ENCODE results near the gene SLC1A2.

Gene SLC1A2

DNA sequence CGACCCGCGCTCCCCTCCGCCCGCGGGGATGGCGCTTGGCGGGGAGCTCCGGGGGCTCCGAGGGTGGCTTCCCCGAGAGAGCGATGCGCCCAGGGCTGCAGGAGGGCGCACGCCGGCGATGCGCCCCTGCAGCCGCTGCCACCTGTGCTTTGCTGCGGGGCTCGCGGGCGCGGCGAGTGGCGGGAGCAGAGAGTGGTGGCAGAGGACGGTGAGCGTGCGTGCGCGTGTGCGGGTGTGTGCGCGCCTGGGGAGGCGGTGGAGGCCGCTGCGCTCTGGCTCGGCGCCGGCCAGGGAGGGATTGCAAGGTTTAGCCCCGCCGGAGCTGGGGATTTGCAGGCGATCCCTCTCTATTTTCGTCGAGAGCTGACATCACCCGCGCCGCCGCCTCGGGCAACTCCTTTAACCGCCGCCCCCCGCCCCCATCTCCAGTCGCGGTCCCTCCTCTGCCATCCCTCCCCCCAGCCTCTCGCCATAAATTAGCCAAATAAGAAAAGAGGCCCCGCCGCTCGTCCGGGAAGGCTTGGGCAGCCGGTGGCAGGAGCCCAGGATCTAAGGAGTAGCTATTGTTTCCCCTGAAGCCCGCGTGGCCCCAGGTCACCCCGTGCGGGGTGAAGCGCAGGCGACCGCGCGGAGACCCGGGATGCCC lies at the start of gene SLC1A2:
Gene SLC1A2, minus strand, starts transcription at position 375 of the 646 bp plus-strand sequence. CDS start 592 bp downstream, outside the sequence.
- FAIRE-seq: no peak

DNA sequence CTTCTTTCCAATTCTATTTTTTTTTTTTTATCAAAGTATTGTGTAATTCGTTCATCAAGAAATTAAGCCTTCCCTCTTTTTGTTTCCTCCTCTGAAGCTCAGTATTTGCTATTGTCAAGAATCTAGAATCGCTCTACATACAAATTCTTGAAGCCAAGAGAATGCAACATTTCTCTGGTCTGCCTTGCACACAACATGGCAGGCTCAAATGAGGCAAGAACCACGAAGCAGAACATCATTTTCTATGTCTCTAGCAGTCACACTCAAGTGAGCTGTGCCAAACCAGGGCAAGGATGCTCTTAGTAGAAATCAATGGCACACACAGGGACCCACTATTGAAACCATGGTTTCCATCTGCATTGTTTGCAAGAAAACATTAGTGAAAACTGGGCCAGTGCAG lies 46.7 kb upstream of the SLC1A2 start:
- FAIRE-seq: no peak

DNA sequence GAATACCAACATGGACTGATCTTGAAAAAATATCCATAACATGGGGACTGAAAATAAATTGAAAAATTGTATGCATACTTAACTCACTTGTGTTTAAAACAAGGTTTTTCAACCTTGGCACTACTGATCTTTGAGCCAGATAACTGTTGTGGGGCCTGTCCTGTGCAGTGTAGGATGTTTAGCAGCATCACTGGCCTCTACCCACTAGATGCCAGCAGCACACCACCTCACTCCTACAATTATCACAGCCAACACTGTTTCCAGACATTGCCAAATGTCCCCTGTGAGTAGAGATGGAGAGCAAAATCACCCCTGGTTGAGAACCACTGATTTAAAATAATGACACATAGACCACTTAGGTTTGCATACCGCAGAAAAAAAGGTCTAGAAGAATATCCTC lies 45.0 kb upstream of the SLC1A2 start:
- no peak for FAIRE-seq

DNA sequence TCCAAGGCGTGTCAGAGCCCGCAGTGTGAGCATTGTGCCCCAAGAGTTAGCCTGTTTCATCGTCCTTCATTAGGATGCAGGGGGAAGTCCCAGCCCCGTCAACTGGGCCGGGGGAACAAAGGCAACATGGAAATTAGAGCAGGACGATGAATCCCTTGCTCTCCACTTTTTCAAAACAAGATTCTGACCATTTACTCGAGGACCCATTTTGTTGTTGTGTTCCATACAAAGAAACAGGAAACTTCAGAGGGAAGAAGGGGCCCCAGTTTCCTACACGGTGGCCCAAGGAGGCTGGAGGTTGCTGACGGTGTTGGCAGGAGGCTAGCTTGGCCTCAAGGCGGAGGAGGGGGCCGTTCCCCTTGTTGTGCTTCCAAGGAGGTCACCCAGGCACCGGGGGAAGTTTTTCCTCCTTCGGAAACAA lies 44.0 kb upstream of the SLC1A2 start:
- FAIRE-seq: no peak

DNA sequence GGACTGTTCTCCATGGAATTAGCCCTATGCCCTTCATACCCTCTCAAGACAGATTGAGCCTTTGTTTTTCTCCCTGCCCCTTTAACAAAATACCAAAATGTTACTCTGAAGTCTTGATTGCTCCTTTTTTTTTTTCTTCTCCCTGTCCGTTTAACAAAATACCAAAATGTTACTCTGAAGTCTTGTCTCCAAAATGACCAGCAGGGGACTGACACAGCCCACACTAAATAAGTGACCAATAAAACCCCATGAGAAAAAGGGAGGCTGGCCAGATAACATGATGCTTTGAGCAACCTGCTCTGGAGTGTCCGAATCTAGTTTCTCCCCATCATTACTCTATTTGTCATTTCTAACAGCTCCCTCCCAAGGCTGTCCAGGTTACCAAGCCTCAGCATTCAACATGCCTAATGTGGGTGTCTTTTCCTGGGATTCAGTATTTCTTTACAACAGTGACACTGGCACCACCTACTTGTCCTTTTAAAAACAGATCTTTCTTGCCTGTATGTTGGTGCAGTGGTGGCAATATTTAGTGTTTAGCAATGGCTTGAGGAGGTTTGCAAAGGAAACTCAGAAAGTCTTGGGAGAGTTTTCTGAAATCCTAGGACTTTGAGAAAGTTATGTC lies 42.7 kb upstream of the SLC1A2 start:
- no peak for FAIRE-seq

DNA sequence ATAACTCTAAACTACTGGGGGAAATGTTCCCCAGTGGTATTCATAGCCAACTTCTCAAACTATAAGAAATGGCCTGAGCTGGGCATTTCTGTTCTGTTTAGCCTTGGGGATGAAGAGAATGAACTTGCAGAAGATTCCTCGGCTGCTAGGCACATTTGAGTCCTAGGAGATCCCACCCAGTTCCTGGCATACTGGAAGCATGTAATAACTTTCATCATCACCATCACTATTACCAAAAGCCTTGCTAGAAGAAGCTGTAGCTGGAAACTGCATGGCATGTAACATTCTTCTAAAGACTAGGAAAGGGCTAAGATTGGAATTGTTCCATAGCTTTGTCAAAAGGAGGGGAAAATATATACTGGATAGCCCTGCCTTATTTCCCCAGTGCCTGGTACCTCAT lies 40.1 kb upstream of the SLC1A2 start:
- no peak for FAIRE-seq

DNA sequence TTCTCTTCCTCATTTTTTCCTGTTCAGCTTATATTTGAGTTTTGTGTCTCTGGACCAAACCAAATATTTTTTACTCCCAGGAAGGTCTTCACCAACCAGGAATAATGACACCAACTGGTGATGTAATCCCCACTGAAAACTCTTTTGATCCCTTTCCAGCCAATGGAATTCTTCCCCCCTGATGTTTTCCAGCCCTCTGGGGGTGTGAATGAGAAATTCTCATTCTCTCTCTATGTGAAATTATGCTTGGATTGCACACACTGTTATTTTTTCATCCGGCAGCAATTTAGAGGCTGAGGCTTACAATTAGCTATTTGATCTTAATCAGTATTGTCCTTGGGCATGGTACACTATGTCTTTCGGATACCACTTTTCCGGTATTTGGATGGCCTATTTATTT lies 39.5 kb upstream of the SLC1A2 start:
- FAIRE-seq: no peak

DNA sequence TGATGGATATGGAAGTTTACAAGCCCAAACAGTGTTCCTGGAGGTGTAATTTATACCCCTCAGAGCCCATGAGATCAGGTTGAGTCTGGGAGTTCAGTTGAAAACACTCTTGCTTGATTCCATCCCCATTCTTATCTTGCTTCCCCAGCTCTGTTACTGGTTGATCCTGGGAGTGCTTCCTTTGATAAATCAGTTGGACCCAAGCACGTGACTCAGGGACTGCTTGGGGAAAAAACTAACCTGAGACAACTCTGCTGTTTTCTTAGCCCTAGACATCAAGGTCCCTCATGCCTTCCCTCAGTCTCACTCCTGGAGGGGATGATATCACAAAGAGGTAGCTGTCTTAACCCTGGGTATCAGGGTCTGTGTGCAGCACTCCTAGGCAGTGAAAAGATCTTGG lies 35.0 kb upstream of the SLC1A2 start:
- no peak for FAIRE-seq

DNA sequence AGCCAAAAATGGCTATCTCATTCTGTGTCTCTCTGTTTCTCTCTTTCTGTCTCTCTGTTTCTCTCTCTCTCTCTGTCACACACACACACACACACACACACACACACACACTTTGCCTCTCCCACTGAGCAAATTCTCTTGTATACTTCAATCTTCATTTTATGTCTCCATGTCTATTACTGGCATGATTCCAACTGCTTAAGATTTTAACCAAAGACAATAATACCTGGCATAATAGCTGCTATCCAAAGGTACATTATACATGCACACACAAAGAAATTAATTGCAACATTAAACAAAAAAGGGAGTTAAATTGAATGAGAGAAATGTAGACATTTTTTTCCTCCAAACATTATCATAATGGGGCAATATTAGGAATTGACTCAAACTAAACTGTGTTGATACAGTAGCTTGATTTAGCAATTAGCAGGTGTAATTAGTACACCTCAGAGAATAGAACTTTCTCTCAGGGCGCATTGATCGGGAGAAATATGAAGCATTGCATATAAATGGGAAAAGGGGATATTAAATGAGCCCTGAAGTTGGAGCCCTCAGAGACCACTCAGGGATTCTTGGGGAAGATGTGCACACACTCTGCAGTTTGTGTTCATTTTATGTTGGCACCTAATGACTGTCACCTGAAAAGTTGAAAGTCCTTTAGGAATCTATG lies 17.4 kb upstream of the SLC1A2 start:
- FAIRE-seq: no peak

DNA sequence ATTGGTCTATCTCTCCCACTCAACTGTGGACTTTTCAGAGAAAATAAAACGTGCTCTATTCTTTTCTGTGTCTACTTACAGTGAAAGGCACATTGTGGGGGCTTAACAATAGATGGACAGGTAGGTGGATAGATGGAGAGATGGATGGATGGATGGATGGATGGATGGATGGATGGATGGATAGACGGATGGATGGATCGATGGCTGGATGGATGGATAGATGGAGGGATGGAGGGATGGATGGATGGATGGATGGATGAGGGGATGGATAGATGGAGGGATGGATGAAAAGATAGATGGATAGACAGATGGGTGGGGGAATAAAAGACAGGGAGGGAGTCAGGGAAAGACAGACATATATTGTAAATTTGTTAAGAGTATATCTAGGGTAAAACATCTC lies 14.2 kb upstream of the SLC1A2 start:
- no peak for FAIRE-seq

DNA sequence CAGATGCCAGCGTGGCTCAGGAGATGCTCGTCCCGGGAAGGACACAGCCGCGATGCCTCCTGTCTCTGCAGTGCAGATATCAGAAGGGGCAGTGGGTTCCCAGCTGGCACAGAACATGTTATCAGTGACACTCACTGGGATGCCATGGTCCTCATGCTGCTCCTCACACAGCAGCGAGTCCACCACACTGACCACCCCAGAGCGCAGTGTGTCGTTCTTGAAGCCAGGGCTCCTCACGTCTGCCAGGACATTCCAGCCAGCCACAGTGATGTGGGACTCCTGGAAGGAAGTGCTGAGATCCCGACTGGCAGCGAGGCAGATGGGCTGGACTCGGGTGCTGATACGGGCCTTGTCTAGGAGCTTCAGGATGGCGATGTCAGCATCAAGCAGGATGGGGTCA lies 13.1 kb upstream of the SLC1A2 start:
- no peak for FAIRE-seq

DNA sequence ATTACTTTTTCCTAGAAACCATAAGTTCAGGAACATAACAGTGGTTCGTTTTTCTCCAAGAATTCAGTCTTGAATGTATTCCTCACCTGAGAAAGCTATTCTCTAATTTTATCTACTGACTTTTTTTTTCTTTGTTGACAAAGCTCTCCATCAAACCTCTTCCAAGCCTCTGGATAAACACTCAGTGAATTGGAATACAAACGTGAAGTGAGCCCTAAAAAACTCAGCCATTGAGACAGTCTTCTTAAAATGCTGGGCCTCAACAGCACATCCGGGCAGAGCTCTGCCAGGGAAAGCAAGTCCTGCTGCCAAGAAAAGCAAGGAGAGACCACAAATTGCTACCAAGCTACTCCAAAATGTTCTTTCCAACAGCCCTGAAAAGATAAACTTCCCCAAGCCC lies 7.7 kb upstream of the SLC1A2 start:
- FAIRE-seq: no peak

DNA sequence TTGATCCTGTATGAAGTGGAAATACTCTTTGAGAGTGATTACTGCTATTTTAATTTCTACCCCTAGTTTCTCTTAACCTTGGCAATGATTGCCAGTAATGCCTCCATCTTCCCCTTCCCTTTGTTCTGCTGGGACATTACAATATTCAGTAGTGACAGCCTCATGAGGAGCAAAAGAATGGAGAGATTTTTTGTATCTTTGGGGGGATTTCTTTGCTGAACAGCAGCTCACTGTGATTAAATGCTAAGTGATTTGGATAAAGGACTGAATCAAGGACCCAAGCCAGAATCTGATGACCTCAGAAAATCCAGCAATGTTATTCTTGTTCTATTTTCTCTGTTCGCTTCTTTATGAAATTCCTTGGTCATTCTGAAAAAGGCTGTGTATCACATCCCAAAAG lies 7.0 kb upstream of the SLC1A2 start:
- FAIRE-seq: no peak

DNA sequence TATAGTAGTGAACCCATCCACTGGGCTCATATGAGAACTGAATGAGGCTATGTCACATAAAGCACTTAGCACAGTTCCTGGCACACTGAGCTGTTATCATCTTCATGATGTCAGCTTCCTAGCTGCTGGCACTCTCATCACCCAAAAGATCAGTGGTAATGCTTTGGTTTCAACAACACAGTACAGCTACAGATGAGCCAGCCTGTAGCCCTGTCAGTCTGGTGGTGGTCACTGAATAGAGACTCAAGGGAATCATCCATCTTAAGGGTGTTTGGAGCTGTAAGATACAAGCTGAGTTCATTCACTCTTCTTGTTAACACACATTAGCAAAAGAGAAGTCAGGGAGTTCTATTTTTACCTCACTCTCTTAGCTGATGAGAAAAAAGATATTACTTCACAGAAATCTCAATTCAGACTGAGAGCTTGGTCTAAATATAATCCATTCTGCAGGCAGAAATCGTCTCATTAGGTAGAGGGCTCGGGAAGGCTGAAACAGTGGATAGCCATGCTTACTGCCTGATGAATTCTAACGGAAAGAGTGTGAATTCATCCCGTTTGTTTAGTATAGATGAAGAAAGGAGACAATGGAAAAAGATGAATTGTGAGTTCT lies 6.3 kb upstream of the SLC1A2 start:
- no peak for FAIRE-seq

DNA sequence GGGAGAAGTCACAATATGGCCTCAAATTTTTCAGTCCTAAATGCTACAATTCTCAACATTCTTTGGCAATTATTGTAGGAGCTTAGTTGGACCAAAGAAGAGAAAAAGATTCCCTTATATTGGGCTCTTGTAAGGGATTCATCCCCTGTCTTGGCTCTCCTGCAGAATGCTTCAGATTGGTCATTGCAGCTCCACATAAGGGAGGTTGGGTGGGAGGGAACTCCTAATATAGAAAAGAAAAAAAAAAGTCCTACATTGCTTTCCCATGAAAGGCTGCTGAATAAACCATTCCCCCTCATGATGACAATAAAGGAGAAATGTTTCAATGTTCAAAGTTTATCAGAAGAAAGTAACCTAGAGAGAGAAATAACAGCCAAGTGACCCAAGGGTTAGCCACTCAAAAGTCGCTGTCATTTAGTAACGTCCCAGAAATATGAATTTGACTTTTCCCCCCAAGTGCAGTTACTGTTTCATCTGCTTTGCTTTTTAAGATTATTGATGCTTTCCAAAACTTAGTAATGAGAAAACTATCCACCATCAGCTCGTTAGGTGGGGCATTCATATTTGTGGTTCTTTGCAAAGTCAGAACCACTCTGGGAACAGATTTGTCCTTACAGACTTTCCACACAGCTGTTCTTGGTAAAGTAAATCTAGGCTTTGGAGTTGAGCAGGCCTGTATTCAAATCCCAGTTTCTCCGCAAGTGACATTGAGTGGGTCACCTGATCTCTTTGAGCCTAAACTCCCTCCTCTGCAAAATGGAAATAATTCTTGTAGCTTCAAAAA lies 5.0 kb upstream of the SLC1A2 start:
- no peak for FAIRE-seq

DNA sequence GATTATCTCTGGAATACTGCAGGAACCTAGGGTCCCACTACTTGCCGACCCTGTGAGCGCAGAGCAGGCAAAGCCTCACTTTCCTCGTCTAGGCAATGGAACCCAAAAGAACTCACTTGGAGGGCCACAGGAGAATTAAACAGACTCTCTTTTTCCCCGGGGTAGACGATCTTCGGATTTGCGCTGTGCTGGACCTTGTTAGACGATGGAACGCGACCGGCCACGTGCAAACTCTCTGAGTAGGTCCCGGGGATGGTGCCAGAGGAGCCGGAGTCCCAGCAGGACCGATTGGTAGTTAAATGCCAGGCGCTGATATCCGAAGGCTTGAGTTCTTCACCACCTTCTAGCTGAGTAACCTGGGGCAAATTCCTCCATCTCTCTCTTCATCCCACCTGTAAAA lies 1.0 kb upstream of the SLC1A2 start:
- FAIRE-seq: no peak

DNA sequence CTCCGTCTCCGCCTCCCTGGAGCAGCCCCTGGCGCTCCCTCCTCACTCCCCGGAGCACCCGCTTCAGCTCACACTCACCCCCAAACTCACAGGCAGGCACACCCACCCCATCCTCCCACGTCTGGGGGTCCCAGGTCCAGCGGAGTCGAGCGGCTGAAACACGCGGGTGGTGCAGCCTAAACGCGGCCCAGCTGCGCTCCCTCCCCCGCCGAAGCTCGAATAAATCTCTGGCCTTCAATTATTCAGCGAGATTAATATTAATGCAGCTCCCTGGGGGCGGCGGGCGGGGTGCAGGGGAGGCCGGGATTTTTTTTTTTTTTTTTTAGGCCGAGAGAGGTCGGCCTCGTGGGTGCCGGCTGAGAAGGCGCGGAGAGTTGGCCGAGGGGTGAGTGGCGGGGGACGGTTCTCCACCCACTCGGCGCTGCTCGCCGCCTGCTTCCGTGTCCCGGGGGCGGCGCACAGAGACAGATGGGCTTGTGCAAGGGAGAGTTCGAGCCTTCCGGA lies 524 bp upstream of the SLC1A2 start:
- no peak for FAIRE-seq

DNA sequence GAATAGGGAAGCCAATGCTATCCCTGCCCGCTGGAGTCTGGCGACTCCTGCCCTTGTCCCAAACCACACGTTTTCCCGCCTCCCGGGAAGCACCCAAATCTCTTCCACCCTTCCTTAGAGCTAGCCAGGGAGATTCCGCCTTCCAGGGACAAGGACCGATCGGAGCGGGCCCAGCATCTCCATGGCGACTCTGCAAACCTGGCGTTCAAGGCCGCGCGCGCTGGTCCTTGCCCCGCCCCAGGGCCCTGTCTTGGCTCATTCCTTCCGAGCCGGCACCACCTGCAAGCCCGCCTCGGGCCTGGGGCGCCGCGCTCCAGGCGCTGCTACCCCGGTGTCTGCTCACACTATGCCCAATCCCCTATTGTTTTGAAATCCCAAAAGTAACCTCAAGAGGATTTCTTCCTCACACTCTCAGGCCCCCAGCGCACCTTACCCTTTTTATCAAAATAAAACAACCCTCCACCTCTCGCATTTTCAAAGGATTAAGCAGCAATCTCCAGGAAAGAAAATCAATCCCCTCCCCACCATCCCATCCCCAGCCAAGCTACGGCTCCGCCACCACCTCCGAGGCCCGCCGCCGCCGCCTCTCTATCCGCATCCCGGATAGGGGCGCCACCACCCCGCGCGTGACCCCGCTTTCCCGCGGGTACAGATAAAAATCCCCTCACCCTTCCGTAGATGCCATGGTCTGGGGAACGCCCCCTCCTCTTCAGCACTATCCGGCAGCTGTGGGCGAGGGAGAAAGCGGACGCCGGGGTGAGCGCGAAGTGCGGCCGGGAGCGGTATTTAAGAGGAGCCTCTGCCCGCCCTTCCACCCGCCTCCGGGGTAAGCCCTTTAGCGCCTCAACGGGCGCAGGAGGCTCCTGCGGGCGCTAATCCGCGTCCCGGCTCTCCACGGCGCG lies 825 bp downstream of the SLC1A2 start:
- FAIRE-seq: no peak

DNA sequence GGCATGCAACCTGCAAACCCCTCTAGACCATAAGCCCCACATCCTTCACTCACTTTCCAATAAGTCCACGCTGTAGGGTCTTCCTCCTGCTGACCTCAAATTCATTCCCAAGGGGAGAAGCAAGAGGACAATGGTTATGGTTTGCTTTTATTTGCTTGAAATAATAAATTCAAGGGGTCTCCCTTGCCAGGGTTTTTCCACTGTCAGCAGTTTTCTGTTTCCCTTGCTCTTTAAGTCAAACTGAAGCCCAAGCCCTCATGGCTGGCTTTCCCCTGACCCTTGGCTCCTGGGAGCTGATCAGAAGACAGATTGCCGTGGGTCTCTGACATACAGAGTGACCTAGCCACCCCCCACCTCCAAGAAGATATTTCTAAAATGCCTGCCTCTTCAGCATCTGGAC lies 3.9 kb downstream of the SLC1A2 start:
- no peak for FAIRE-seq

DNA sequence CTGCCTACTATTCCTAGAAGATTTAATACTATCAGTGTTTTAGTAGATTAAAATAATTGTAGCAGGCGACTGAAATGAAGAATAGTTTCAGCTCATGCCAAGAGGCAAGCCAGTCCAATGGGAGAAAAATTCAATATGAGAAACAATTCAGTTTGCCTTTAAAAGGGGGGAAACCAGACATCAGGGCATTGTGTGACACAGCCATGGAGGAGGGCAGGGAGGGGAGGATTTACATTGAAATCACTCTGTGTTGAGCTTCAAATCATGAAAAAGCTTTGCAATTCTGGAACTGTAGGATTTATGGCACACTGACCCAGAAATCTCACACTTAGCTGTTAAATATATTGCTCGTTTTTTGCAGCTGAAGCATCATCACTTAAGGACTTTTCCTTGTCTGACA lies 4.6 kb downstream of the SLC1A2 start:
- no peak for FAIRE-seq

DNA sequence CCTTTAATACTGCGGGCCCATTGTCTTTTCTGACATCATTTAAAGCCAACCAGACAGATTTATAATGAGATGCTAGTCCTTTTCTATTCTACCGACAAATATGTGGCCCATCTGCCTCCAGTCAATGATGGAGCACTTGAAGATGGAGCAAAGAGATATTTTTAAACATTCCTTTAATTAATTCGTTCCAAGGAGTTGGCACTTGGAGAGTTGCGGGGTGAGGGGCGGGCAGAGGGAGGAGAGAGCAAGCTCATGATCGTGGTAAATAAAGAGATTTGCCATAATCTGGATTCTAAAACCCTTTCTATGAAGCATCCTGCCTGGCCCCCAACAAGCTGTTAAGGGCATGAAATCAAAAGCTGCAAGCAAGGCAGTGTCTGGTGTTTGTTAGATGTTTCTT lies 5.0 kb downstream of the SLC1A2 start:
- no peak for FAIRE-seq

DNA sequence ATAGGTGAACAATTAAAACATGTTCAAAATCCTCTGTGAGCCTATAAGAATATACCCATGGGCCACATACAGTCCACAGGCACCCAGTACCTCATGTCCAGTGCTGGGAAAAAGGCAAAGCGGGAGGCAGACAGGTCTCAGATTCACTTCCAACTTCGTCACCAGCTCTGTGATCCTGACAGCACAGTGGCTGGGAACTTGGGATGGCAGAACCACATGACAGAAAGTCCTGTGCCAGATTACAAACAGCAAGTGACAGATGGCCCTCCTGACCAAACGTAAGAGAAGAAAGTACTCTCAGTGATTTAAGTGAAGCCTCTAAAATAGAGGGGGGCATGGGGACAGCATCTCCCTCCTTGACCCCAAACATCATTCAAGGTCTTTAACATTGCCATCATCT lies 5.8 kb downstream of the SLC1A2 start:
- no peak for FAIRE-seq

Data from islet of Langerhans (tissue), 1 donor.